ENCODE measurements around the gene TBC1D9B.

Gene TBC1D9B

GRCh38 chr5:179927824-179928223 is 20.1 kb upstream of the TBC1D9B start:
- no peak for DNase-seq (ENCODE audit: low spot score)
- no peak for TF ChIP-seq CTCF (IDR thresholded peaks at IDR 0.05; ENCODE audit: extremely low read depth, missing control alignments)

- no peak for DNase-seq (ENCODE audit: low spot score)
- TF ChIP-seq CTCF (IDR thresholded peaks at IDR 0.05; ENCODE audit: extremely low read depth, missing control alignments), result no peak
Observed at GRCh38 chr5:179926657-179927056, 19.0 kb upstream of the TBC1D9B start.

GRCh38 chr5:179923436-179923835 is 15.7 kb upstream of the TBC1D9B start:
- DNase-seq (ENCODE audit: low spot score), result no peak
- TF ChIP-seq CTCF (IDR thresholded peaks at IDR 0.05; ENCODE audit: extremely low read depth, missing control alignments), result no peak

- TF ChIP-seq CTCF (IDR thresholded peaks at IDR 0.05; ENCODE audit: extremely low read depth, missing control alignments), result no peak
- DNase-seq (ENCODE audit: low spot score), result no peak
Observed at GRCh38 chr5:179920175-179920574, 12.5 kb upstream of the TBC1D9B start.

GRCh38 chr5:179919487-179920060 is 11.9 kb upstream of the TBC1D9B start:
- DNase-seq (ENCODE audit: low spot score), result no peak
- no peak for TF ChIP-seq CTCF (IDR thresholded peaks at IDR 0.05; ENCODE audit: extremely low read depth, missing control alignments)

GRCh38 chr5:179918742-179919486 is 11.2 kb upstream of the TBC1D9B start:
- DNase-seq (ENCODE audit: low spot score), result no peak
- TF ChIP-seq CTCF (IDR thresholded peaks at IDR 0.05; ENCODE audit: extremely low read depth, missing control alignments), result no peak

GRCh38 chr5:179916523-179916922 is 8.8 kb upstream of the TBC1D9B start:
- TF ChIP-seq CTCF (IDR thresholded peaks at IDR 0.05; ENCODE audit: extremely low read depth, missing control alignments), result no peak
- DNase-seq (ENCODE audit: low spot score), result no peak

All from GM20000 (cell line).